K562 (cell line): Measurements from ENCODE around the gene ABCC11. TPM values are rescaled to one million over a fixed set of nuclear protein-coding genes. Genes with fewer than 3 reads are reported as not detected.
A peak's percentile ranks its signal among the peaks of the same experiment; 100 is the strongest.

ENCODE experiments used
- ADNP ChIP-seq: fragments of 200-800 bp; sonication (Bioruptor generic); IDR thresholded peaks from 2 replicates; pipeline ENCODE4 v1.6.1; 2016; ENCODE audit warnings: missing genetic modification characterization, missing compliant biosample characterization
- ATF6 ChIP-seq: sonication (generic); formaldehyde crosslinking; IDR thresholded peaks from 2 replicates; pipeline ENCODE4 v1.4.0; 2020; ENCODE audit warnings: mild to moderate bottlenecking, missing genetic modification reagents
- CBX1 ChIP-seq: sonication (generic); IDR thresholded peaks from 2 replicates; pipeline ENCODE4 v1.6.1; 2016; ENCODE audit warnings: antibody characterized with exemption, low read depth, mild to moderate bottlenecking
- CBX3 ChIP-seq, 2 experiments: IDR thresholded peaks; 1 replicate in 1 of 2; 2 replicates in 1 of 2; pipeline ENCODE4 v1.6.1; 2012; ENCODE audit warnings: inconsistent platforms in 2 of 2, low read length in 2 of 2, borderline replicate concordance in 1 of 2, control low read depth in 1 of 2
- ELK3 ChIP-seq: fragments of 450-650 bp; formaldehyde crosslinking; IDR thresholded peaks from 2 replicates; pipeline ENCODE4 v1.4.0; 2020; ENCODE audit warnings: mild to moderate bottlenecking
- ETS2 ChIP-seq: IDR thresholded peaks from 2 replicates; pipeline ENCODE4 v1.6.1; 2016; ENCODE audit warnings: borderline replicate concordance, missing genetic modification characterization, mild to moderate bottlenecking, moderate library complexity, missing compliant biosample characterization; ENCODE audit not compliant: poor library complexity, severe bottlenecking
- FOXO4 ChIP-seq: fragments of 450-650 bp; formaldehyde crosslinking; IDR thresholded peaks from 2 replicates; pipeline ENCODE4 v1.4.0; 2020; ENCODE audit warnings: mild to moderate bottlenecking, moderate library complexity
- MCM3 ChIP-seq: fragments of 450-650 bp; IDR thresholded peaks from 2 replicates; pipeline ENCODE4 v1.6.1; 2016
- MEIS2 ChIP-seq: fragments of 450-650 bp; IDR thresholded peaks from 2 replicates; pipeline ENCODE4 v1.6.1; 2014; ENCODE audit warnings: mild to moderate bottlenecking; ENCODE audit not compliant: partially characterized antibody
- NBN ChIP-seq: fragments of 450-650 bp; IDR thresholded peaks from 2 replicates; pipeline ENCODE4 v1.6.1; 2016; ENCODE audit warnings: low read depth, mild to moderate bottlenecking
- NR1H2 ChIP-seq: sonication (generic); formaldehyde crosslinking; IDR thresholded peaks from 2 replicates; pipeline ENCODE4 v1.4.0; 2020; ENCODE audit warnings: mild to moderate bottlenecking, missing genetic modification reagents
- NR3C1 ChIP-seq: sonication (generic); formaldehyde crosslinking; IDR thresholded peaks from 2 replicates; pipeline ENCODE4 v1.8.1; 2022; ENCODE audit warnings: missing genetic modification reagents
- TRIM24 ChIP-seq, 2 experiments: fragments of 450-650 bp; IDR thresholded peaks; 2 replicates each; pipeline ENCODE4 v1.6.1; 2016
- XRCC3 ChIP-seq: fragments of 450-650 bp; IDR thresholded peaks from 2 replicates; pipeline ENCODE4 v1.6.1; 2017; ENCODE audit warnings: mild to moderate bottlenecking, moderate library complexity
- ZNF143 ChIP-seq: sonication (generic); formaldehyde crosslinking; IDR thresholded peaks from 2 replicates; pipeline ENCODE4 v1.9.0; 2022; ENCODE audit warnings: mild to moderate bottlenecking, missing genetic modification reagents
- ZNF444 ChIP-seq: fragments of 250-450 bp; sonication (Bioruptor Pico); IDR thresholded peaks from 2 replicates; pipeline ENCODE4 v1.4.0; 2020; ENCODE audit warnings: mild to moderate bottlenecking, moderate library complexity
- ZNF561 ChIP-seq: fragments of 450-650 bp; formaldehyde crosslinking; conservative IDR thresholded peaks from 2 replicates; pipeline ENCODE4 v1.4.0; 2020; ENCODE audit warnings: mild to moderate bottlenecking, moderate library complexity
- ZNF655 ChIP-seq: fragments of 250-450 bp; sonication (Bioruptor Pico); IDR thresholded peaks from 2 replicates; pipeline ENCODE4 v1.5.0; 2021
- ZNF79 ChIP-seq: fragments of 250-450 bp; sonication (Bioruptor Pico); IDR thresholded peaks from 2 replicates; pipeline ENCODE4 v1.4.0; 2020; ENCODE audit warnings: low read depth, mild to moderate bottlenecking, moderate library complexity
- polyA plus RNA-seq, 8 experiments: library from polyadenylated mRNA; depleted of rRNA in 4 of 8; stranded (reverse) in 5 of 8; unstranded in 3 of 8; fragments of >200 nt; fragmentation: Nextera tagmentation in 2 of 8; fragmentation: Illumina TruSeq in 1 of 8; extraction: Ambion mirVana in 2 of 8; extraction: Trizol in 1 of 8; gene quantifications; 2 replicates each; pipeline versions ENCODE4 v1.2.1 to v1.2.3, GENCODE V29; 2011 to 2014; ENCODE audit warnings: inconsistent platforms in 1 of 8, missing spikeins in 1 of 8
- total RNA-seq, 7 experiments: library from RNA; depleted of rRNA in 6 of 7; stranded (reverse); fragments of >200 nt in 6 of 7; fragmentation: Illumina TruSeq in 2 of 7; extraction: Trizol in 2 of 7; gene quantifications; 2 replicates each; pipeline versions ENCODE4 v1.2.1 to v1.2.3, GENCODE V29; 2011 to 2021; ENCODE audit warnings: low replicate concordance in 1 of 7

Gene ABCC11
- total and polyA plus RNA-seq, 9 of the 15 experiments (the other 6 are each of a cell fraction or from before 2014, with no cell fraction given): 0.04 to 0.14 (median 0.04) TPM; not detected in 6

GRCh38 chr16:48244080-48244862 lies 3.1 kb downstream of the ABCC11 start, which contains the start of gene LONP2 (continued):
- TF ChIP-seq ELK3 (CRISPR knock-in tag): no peak
- TF ChIP-seq ATF6 (CRISPR knock-in tag): no peak
- no peak for TF ChIP-seq ZNF655 (CRISPR knock-in tag)
- no peak for TF ChIP-seq ZNF444
- TF ChIP-seq NBN: no peak
- no peak for TF ChIP-seq ADNP (tag)
- TF ChIP-seq CBX1: no peak
- TF ChIP-seq ZNF79 (CRISPR knock-in tag): no peak
- peak in 1 of 2 experiments; percentile 52; a peak in 1 of 3 replicates for TF ChIP-seq CBX3 (IDR thresholded peaks at IDR 0.05; ENCODE audit: borderline replicate concordance in 1 of 2, low read length in 2 of 2)
- no peak for TF ChIP-seq FOXO4
- peak in 1 of 2 experiments; percentile 52; a peak in 1 of 4 replicates for TF ChIP-seq TRIM24 (IDR thresholded peaks at IDR 0.05)
- no peak for TF ChIP-seq ZNF143 (CRISPR knock-in tag)
- TF ChIP-seq XRCC3: no peak
- no peak for TF ChIP-seq ZNF561 (CRISPR knock-in tag)
- TF ChIP-seq NR3C1 (CRISPR knock-in tag): 0 out of 2 replicates have a peak, but pooled peaks have one; percentile 48
- TF ChIP-seq ETS2 (tag): no peak
- TF ChIP-seq MCM3: no peak
- TF ChIP-seq MEIS2: peak; percentile 30
- no peak for TF ChIP-seq NR1H2
